EH (cell line): ENCODE measurements around the gene GSC2.

ENCODE experiments used
- DNase-seq: peaks from one replicate; pipeline ENCODE4 v3.0.0-alpha.2; 2015; ENCODE audit warnings: low read depth

Gene GSC2, protein sequence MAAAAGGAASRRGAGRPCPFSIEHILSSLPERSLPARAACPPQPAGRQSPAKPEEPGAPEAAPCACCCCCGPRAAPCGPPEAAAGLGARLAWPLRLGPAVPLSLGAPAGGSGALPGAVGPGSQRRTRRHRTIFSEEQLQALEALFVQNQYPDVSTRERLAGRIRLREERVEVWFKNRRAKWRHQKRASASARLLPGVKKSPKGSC

DNA sequence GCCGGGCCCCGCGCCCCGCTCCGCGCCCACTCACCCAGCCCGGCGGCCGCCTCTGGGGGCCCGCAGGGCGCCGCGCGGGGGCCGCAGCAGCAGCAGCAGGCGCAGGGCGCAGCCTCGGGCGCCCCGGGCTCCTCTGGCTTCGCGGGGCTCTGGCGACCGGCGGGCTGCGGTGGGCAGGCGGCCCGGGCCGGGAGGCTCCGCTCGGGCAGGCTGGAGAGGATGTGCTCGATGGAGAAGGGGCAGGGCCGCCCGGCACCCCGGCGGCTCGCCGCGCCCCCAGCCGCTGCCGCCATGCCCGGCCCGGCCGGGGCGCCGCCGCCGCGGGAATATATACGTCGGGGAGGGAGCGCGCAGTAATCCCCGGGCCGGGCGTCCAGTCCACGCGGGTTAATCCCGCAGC is at the start of gene GSC2:
Gene GSC2, minus strand, starts transcription at position 302 of the 400 bp plus-strand sequence. Its CDS starts 9 bp downstream, at position 293.
- no peak for DNase-seq

GRCh38 chr22:19199479-19199878 is 49.4 kb upstream of the GSC2 start:
- no peak for DNase-seq

DNA sequence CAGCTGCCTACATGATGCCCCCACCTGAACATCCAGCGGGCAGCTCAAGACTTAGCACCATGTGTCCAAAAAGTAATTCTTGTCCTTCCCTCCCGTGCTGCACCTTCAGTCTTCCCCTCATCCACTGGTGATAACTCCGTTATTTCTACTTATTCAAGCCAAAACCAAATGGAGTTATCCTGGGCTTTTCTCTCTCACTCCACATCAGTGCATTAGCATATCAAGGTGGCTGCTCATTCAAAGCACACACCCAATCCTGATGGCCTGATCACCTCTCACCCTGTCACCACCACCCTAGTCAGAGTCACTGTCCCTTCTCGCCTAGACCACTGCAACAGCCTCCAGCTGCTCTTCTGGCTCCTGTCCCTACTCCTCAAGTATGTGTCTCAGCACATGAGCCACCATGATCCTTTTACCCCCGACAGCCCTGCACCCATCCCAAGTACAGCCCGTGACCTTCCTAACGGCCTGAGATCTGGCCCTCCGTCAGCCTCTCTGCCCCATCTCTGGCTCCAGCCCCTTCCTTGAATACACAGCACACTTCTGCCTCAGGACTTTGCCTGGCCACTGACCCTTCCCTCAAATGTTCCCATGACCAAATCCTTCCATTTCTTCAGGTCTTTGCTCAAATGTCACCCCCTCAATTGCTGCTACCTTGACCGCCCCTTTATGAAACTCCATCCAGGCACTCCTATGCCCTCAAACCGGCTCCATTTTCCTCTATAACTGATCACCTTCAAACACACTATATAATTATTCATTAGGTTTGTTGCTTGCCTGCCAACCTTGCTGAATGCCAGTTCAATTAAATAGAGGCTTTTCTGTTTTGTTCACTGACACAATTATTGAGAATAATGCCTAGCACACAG is 48.1 kb upstream of the GSC2 start:
- no peak for DNase-seq

DNA sequence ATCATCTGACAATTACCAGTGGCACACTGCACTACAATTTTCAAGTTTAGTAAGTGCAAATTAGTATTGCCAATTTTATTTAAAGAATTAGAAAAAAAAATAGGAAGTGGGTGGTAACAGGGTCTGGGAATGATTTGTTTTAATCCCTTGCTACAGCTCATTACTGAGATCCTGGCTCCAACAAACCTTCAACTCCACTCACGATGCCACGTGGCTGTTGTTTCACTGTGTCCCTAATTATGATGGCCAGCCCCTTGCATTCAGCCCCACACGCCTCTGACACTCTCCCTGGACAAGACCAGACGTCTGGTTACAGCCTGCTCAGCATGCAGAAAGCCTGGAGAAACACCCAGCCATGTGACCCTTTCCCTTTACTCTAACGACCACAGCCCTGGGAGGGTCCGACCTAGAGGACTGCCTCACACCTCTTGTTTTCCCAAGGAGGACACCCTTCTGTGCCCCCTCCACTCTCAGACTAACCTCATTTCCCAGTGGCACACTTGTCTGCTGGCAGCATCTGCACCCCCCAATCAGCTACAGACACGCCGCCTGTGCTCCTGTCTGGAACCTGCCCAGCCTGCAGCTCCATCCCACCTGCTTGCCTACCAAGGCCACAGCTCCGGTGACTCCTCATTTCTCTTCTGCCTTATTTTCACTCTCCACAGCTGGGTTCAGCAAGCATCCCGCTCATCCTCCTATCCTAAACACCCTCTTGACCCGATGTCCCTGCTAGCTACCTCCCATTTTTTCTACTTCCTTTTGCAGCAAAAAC is 46.9 kb upstream of the GSC2 start:
- no peak for DNase-seq

GRCh38 chr22:19195796-19196731 is 46.0 kb upstream of the GSC2 start:
- DNase-seq, result no peak

DNA sequence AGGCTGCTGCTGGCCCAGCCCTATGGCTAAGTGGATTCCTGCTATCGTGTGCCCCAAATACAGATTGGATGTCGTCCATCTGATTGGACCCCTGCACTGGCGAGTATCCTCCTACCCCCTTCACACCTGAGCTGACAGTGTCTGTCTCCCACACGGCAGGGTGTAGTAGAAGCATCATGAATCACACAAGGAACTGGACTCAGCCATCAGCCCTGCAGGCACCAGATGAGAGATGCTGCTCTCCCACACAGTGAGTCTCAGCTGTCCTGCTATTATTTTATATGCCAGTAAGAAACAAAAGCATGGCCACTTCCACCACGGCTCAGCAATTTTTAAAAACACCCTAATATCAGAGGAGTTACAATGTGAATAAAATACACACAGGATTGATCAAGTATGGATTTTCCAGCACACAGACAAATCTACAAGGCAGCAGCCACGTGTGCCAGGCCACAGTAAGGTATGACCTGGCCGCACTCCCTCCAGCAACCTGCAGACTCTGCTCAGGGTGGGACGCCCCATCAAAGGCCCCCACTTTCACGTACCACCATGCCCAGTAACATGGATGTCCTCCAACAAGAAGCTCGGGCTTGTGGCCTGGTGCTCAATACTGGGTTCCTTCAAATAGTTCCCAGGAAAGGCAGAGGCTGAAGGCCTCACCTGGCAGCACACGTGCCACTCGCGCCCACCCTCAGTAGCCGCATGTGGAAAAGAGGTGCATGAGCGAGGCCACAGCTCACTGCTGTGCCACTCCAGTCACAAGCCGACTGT is 44.9 kb upstream of the GSC2 start:
- DNase-seq, result no peak

DNA sequence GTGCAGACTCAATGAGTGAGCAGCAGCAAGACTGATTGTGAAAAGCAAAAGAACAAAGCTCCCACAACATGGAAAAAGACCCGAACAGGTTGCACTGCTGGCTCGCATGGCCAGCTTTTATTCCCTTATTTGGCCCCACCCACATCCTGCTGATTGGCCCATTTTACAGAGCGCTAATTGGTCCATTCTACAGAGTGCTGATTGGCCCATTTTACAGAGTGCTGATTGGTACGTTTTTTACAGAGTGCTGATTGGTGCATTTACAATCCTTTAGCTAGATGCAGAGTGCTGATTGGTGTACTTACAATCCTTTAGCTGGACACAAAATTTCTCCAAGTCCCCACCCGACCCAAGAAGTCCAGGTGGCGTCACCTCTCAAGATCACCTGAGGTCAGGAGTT is 43.8 kb upstream of the GSC2 start:
- no peak for DNase-seq

- DNase-seq, result no peak
These were observed 37.8 kb upstream of the GSC2 start for GRCh38 chr22:19187716-19188563.

GRCh38 chr22:19184276-19184997 is 34.3 kb upstream of the GSC2 start:
- DNase-seq, result no peak

- DNase-seq, result no peak
These were observed 33.1 kb upstream of the GSC2 start for GRCh38 chr22:19183216-19183615.

- DNase-seq, result no peak
These were observed 32.5 kb upstream of the GSC2 start for GRCh38 chr22:19182472-19183157.

DNA sequence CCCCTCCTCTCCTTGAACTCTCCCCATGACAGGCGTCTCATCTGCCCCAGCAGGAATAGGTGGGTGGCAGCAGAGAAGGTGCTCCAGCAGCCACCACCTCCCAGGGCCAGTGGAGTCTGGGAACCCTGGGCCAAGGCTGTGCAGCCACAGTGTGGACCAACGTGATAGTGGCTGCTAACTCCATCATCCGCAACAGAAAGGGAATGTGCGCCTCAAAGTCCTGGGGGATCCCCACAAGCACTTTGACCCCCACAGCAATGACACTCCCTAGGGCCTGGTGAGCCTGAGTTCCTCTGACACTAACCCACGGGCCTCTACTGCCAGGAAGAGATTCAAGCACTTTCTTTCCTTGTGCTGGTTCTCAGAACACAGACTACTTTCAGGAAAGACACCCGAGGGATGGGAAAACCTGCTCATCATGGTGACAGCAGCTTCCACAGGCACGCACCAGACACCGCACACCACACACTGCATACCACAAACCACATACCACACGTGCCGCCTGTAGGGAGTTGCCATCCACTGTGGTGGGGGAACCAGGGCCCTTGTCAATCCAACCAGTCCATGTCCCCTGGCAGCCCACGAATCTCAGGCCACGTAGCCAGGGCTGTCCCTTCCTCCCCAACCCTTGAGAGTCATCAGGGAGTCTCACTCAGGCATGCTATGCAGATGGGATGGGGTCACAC is 31.8 kb upstream of the GSC2 start:
- peak; percentile 37 for DNase-seq

- DNase-seq, result no peak
These were observed 30.8 kb upstream of the GSC2 start for GRCh38 chr22:19180740-19181410.

DNA sequence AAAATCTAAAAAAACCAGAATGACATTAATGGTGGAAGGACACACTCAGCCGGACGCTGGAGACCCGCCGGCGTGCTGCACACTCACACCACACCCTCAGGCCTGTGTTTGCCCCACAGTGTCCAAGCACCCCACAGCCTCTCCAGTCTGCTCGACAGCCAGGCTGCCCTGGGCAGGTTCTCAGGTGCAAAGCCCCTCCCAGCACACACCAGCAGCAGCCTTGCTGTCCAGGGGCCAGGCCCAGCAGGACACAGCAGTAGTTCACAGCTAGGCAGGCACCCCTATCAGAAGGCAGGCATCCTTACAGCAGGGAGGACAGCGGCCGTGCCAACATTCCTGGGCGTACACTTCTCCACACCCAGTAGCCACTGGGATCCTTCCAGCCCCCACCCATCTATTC is 30.1 kb upstream of the GSC2 start:
- no peak for DNase-seq

DNA sequence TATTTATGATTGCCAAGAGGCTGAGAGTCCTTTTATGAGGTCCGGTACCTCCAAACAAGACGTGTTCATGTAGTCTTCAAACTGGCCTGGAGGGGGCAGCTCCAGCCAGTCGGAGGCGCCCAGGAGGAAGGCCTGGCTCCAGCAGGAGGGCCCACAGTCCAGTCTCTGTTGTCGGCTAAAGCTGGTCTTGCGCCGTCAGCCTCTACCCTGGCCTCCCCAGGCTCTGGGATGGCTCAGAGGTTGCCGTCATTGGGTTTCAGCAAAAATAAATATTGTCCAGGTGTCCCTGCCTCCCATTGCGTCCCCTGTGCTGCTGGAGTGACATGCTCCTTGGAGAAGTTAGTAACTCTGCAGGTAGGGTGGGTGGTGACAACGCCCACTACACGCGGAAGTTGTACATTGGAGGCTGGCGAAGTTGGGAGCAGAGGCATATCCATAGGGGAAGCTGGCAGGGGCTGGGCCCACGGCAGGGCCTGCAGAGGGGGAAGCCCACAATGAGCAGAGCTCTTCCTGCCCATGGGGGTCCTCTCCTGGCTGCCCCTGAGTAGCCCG is 29.5 kb upstream of the GSC2 start:
- DNase-seq, result peak; percentile 84

- peak; percentile 89 for DNase-seq
These were observed 28.8 kb upstream of the GSC2 start, which contains the start of gene SLC25A1 for GRCh38 chr22:19178657-19179496. TSS of gene SLC25A1 (minus strand) at chr22:19178736. CDS start at chr22:19178673, 63 bp downstream.
